Measurements from ENCODE around the gene MACROD2.

Gene MACROD2

GRCh38 chr20:15061955-15062354, 1066.6 kb downstream of the MACROD2 start:
- H3K4me2 ChIP-seq (ENCODE audit: low read depth, low read length, poor library complexity, severe bottlenecking), result no peak overlapping the region

GRCh38 chr20:15063081-15063480, 1067.8 kb downstream of the MACROD2 start:
- Histone ChIP-seq H3K79me2 (ENCODE audit: insufficient read depth, low read length) (no peaks in the 10 kb centered on the region), H3K9ac (ENCODE audit: low read length) (no peak overlapping the region), H3K9me3 (ENCODE audit: insufficient read depth, low read length) (no peaks in the 10 kb centered on the region), H3K27ac (ENCODE audit: low read depth, low read length) (no peak overlapping the region), H2AFZ (ENCODE audit: low read depth, low read length, severe bottlenecking) (no peak overlapping the region), H3K4me2 (ENCODE audit: low read depth, low read length, poor library complexity, severe bottlenecking) (no peak overlapping the region), H3K4me3 (ENCODE audit: insufficient read depth, low read length, poor library complexity, severe bottlenecking) (no peak overlapping the region), H4K20me1 (ENCODE audit: low read depth, low read length) (no peaks in the 10 kb centered on the region), H3F3A (ENCODE audit: insufficient read depth) (no peaks in the 10 kb centered on the region), H3K9me2 (replicated peaks; ENCODE audit: insufficient read depth, low read length) (no peaks in the 10 kb centered on the region), H3K36me3 (ENCODE audit: low read length) (no peaks in the 10 kb centered on the region), H3K27me3 (ENCODE audit: low read length) (no peaks in the 10 kb centered on the region)
- TF ChIP-seq EZH2phosphoT487 (conservative IDR thresholded peaks at IDR 0.05; ENCODE audit: low read length) (no peak), CTCF (IDR thresholded peaks at IDR 0.05; ENCODE audit: insufficient read depth, low read length, poor library complexity, severe bottlenecking) (no peak)

More at GRCh38 chr20:15061955-15062354, 1066.6 kb downstream of the MACROD2 start:
- Histone ChIP-seq H3F3A (ENCODE audit: insufficient read depth) (no peaks in the 10 kb centered on the region), H3K79me2 (ENCODE audit: insufficient read depth, low read length) (no peaks in the 10 kb centered on the region), H3K9me2 (replicated peaks; ENCODE audit: insufficient read depth, low read length) (no peaks in the 10 kb centered on the region), H2AFZ (ENCODE audit: low read depth, low read length, severe bottlenecking) (no peak overlapping the region), H3K36me3 (ENCODE audit: low read length) (no peaks in the 10 kb centered on the region), H3K9ac (ENCODE audit: low read length) (no peak overlapping the region), H3K9me3 (ENCODE audit: insufficient read depth, low read length) (no peaks in the 10 kb centered on the region), H3K4me3 (ENCODE audit: insufficient read depth, low read length, poor library complexity, severe bottlenecking) (no peak overlapping the region), H3K27me3 (ENCODE audit: low read length) (no peaks in the 10 kb centered on the region), H4K20me1 (ENCODE audit: low read depth, low read length) (no peaks in the 10 kb centered on the region), H3K27ac (ENCODE audit: low read depth, low read length) (no peak overlapping the region)
- TF ChIP-seq EZH2phosphoT487 (conservative IDR thresholded peaks at IDR 0.05; ENCODE audit: low read length) (no peak), CTCF (IDR thresholded peaks at IDR 0.05; ENCODE audit: insufficient read depth, low read length, poor library complexity, severe bottlenecking) (no peak)

GRCh38 chr20:15064741-15065140, 1069.4 kb downstream of the MACROD2 start:
- no peaks in the 10 kb centered on the region for H3K27me3 ChIP-seq (ENCODE audit: low read length)
- H3K4me3 ChIP-seq (ENCODE audit: insufficient read depth, low read length, poor library complexity, severe bottlenecking), result no peak overlapping the region
- no peaks in the 10 kb centered on the region for H3K9me3 ChIP-seq (ENCODE audit: insufficient read depth, low read length)
- H3K36me3 ChIP-seq (ENCODE audit: low read length), result no peaks in the 10 kb centered on the region
- H3K27ac ChIP-seq (ENCODE audit: low read depth, low read length), result no peak overlapping the region
- no peaks in the 10 kb centered on the region for H3K9me2 ChIP-seq (replicated peaks; ENCODE audit: insufficient read depth, low read length)
- TF ChIP-seq EZH2phosphoT487 (conservative IDR thresholded peaks at IDR 0.05; ENCODE audit: low read length), result no peak
- no peak for TF ChIP-seq CTCF (IDR thresholded peaks at IDR 0.05; ENCODE audit: insufficient read depth, low read length, poor library complexity, severe bottlenecking)
- H3K79me2 ChIP-seq (ENCODE audit: insufficient read depth, low read length), result no peaks in the 10 kb centered on the region
- no peaks in the 10 kb centered on the region for H3F3A ChIP-seq (ENCODE audit: insufficient read depth)
- H4K20me1 ChIP-seq (ENCODE audit: low read depth, low read length), result no peaks in the 10 kb centered on the region
- H3K9ac ChIP-seq (ENCODE audit: low read length), result no peak overlapping the region
- no peak overlapping the region for H2AFZ ChIP-seq (ENCODE audit: low read depth, low read length, severe bottlenecking)
- no peak overlapping the region for H3K4me2 ChIP-seq (ENCODE audit: low read depth, low read length, poor library complexity, severe bottlenecking)
